Spinal cord (tissue), 10 donors: Measurements from ENCODE around the gene POGLUT2. TPM values are rescaled to one million over a fixed set of nuclear protein-coding genes. Genes with fewer than 3 reads are reported as not detected.

Source experiments
- DNase-seq, 6 donors: peaks; one replicate each; pipeline versions ENCODE4 v3.0.0 to v3.0.0-alpha.2; 2013 to 2015; ENCODE audit warnings: low spot score in 6 of 6, low read depth in 4 of 6
- H3K27ac ChIP-seq: one replicate; pipeline ENCODE4 v1.5.1; 2013; ENCODE audit warnings: low read depth, low read length, control low read depth
- H3K27me3 ChIP-seq: one replicate; pipeline ENCODE4 v1.6.1; 2013; ENCODE audit warnings: low read length; ENCODE audit not compliant: control insufficient read depth, insufficient read depth
- H3K36me3 ChIP-seq: one replicate; pipeline ENCODE4 v1.6.1; 2013; ENCODE audit warnings: low read length; ENCODE audit not compliant: control insufficient read depth, insufficient read depth
- H3K4me1 ChIP-seq: one replicate; pipeline ENCODE4 v1.6.1; 2013; ENCODE audit warnings: low read length; ENCODE audit not compliant: control insufficient read depth, insufficient read depth
- H3K4me3 ChIP-seq: one replicate; pipeline ENCODE4 v1.5.1; 2013; ENCODE audit warnings: low read depth, low read length, control low read depth
- H3K9me3 ChIP-seq: one replicate; pipeline ENCODE4 v1.6.1; 2013; ENCODE audit warnings: low read length; ENCODE audit not compliant: control insufficient read depth, insufficient read depth
- WGBS: methylation state at CpG from one replicate; pipeline ENCODE4 v1.1.5; 2013; ENCODE audit warnings: missing lambda C conversion rate; ENCODE audit not compliant: insufficient coverage; 5-methylcytosine and 5-hydroxymethylcytosine counted together
- polyA plus RNA-seq, 2 donors: library from polyadenylated mRNA; unstranded; fragments of 120-200 nt; gene quantifications; one replicate each; pipeline ENCODE4 v1.2.1, GENCODE V29; 2013; ENCODE audit not compliant: insufficient read length in 2 of 2
- total RNA-seq, 2 donors: library from RNA; depleted of rRNA in 1 of 2; stranded (reverse); fragments of 120-200 nt in 1 of 2; fragments of >200 nt in 1 of 2; gene quantifications; one replicate each; pipeline versions ENCODE4 v1.2.3 to v1.2.4, GENCODE V29; 2013 to 2014
- donor health status: healthy.

Gene POGLUT2
- total and polyA plus RNA-seq, 4 donors = 13.5 to 26.6 (median 17.5) TPM

DNA sequence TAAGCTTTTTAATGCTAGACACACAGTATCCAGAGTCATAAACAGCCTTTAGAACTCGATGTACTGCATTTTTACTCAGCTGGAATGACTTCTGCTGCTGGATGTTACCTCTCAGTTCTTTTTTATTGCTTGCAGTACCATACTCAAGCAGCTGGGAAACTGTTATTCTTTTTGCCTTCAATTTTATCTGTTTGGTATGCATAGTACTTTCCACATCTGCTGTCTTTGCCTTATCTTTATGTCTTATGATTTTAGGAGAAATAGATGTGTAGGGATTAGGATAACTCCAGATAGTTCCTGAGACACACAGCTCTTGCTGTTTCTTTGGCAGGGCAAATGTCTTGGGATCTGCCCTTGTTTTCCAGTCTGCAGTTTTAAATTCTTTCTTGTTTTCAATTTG, 56.7 kb downstream of the POGLUT2 start:
- Histone ChIP-seq H3K9me3 (no peaks in the 10 kb centered on the region), H3K36me3 (no peaks in the 10 kb centered on the region), H3K4me1 (no peaks in the 10 kb centered on the region), H3K27ac (no peak overlapping the region), H3K4me3 (no peak overlapping the region), H3K27me3 (no peaks in the 10 kb centered on the region)
- DNase-seq = peak in 1 of 6 donors; percentile 4
- WGBS = 67% methylated on average over 1 of the region's 1 CpG

Other genes starting within 250 kb of the POGLUT2 start
- 10 to 100 TPM; 48.9 to 60.5 TPM for gene TPP2, start 202.0 kb downstream of the POGLUT2 start, total RNA-seq
- gene TPP2, start 202.0 kb downstream of the POGLUT2 start, polyA plus RNA-seq = 10 to 100 TPM; 25.2 to 41.9 TPM
- under 1 TPM in 1 of 2 donors, not detected in 1; 0.39 TPM for gene METTL21C, start 103.9 kb downstream of the POGLUT2 start, total RNA-seq
- under 1 TPM; 0.20 to 0.24 TPM for gene METTL21C, start 103.9 kb downstream of the POGLUT2 start, polyA plus RNA-seq
- 10 to 100 TPM; 12.0 to 13.5 TPM for gene TEX30, start 25.2 kb downstream of the POGLUT2 start, total RNA-seq
- 10 to 100 TPM; 18.7 to 23.6 TPM for gene TEX30, start 25.2 kb downstream of the POGLUT2 start, polyA plus RNA-seq
- gene BIVM, start 143 bp upstream of the POGLUT2 start, total RNA-seq = 10 to 100 TPM; 30.6 to 52.4 TPM
- 10 to 100 TPM; 52.8 to 62.2 TPM for gene BIVM, start 143 bp upstream of the POGLUT2 start, polyA plus RNA-seq
- gene ERCC5, start 47.1 kb upstream of the POGLUT2 start, total RNA-seq = 10 to 100 TPM; 57.2 to 69.4 TPM
- 10 to 100 TPM; 50.2 to 53.7 TPM for gene ERCC5, start 47.1 kb upstream of the POGLUT2 start, polyA plus RNA-seq